ENCODE results near the gene HOXB8.

- TF ChIP-seq ELF4 (IDR thresholded peaks at IDR 0.05), result no peak
- no peak for TF ChIP-seq BHLHE40 (IDR thresholded peaks at IDR 0.05; ENCODE audit: borderline replicate concordance)
- TF ChIP-seq ZNF384 (IDR thresholded peaks at IDR 0.05), result no peak
These were observed 16.0 kb upstream of the HOXB8 start for GRCh38 chr17:48630925-48631692.
